ENCODE data around the gene DCAF8.

Gene DCAF8

DNA sequence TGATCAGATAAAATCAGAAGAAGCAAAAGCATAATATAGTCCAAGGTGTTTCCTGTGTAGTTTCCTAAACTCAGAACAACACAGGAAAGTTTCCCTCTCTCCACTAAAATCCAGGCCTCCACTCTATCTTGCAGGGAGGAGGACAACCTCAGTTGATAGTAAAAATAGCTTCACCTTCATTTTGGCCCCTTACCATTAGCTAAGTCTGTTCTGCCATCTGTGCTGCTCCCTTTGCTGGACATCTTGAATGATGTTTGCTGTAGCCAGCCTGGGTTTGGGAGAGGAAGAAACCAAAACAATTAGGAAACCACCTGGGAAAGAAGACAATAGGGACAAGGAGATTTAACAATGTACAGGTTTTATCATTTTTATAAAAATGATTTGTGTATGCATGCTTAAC lies 18.6 kb downstream of the DCAF8 start:
- H3K4me3 ChIP-seq (ENCODE audit: low read depth in 1 of 2, low read length in 2 of 2) = no peak overlapping the region
- H3K4me1 ChIP-seq (ENCODE audit: control insufficient read depth in 1 of 2, insufficient read depth in 2 of 2, low read length in 2 of 2) = peaks cover 0 to 4% of the 10 kb centered on the region in 2 donors
- H3K36me3 ChIP-seq (ENCODE audit: control insufficient read depth in 1 of 2, insufficient read depth in 2 of 2, low read length in 2 of 2) = peaks cover 23 to 37% of the 10 kb centered on the region in 2 donors
- H3K27me3 ChIP-seq (ENCODE audit: low read depth, low read length) = no peaks in the 10 kb centered on the region
- no peaks in the 10 kb centered on the region for H3K9me3 ChIP-seq (ENCODE audit: control insufficient read depth in 1 of 2, low read length in 2 of 2)
- no peak overlapping the region for H3K27ac ChIP-seq (ENCODE audit: low read length)

DNA sequence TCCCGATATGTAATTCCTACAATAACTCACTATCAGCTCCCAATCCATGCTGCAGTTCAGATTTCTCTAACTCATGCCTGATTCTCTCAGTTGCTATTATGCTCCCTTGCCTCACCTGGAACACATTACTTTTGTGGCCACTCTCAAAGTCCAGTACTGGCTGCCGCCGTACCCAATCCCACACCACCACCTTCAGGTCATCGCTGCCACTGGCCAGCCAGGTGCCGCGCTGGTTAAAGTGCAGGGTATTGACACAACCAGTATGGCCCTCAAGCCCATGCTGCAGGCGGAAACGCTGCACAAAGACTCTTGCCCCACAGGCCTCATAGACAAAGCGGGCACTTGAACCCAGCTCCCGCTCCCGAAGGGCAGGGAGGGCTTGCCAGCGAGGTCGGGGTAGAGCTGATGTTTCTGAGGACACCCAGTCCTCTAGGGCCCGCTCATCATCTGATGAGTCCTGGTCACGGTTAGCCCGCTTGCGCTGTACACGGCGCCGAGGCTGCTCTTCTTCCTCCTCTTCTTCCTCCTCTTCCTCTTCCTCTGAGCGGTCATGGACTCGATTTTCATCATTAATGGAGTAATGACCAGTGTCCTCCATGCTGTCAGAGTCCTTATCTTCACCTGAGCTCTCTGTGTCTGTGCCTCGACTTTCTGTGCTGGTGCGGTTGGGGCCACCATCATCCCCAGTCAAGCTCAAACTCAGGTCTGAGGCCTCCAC lies 22.6 kb downstream of the DCAF8 start:
- peaks cover 47 to 62% of the 10 kb centered on the region in 2 donors for H3K36me3 ChIP-seq (ENCODE audit: control insufficient read depth in 1 of 2, insufficient read depth in 2 of 2, low read length in 2 of 2)
- H3K27ac ChIP-seq (ENCODE audit: low read length) = no peak overlapping the region
- no peaks in the 10 kb centered on the region for H3K9me3 ChIP-seq (ENCODE audit: control insufficient read depth in 1 of 2, low read length in 2 of 2)
- H3K4me3 ChIP-seq (ENCODE audit: low read depth in 1 of 2, low read length in 2 of 2) = no peak overlapping the region
- no peaks in the 10 kb centered on the region for H3K27me3 ChIP-seq (ENCODE audit: low read depth, low read length)
- H3K4me1 ChIP-seq (ENCODE audit: control insufficient read depth in 1 of 2, insufficient read depth in 2 of 2, low read length in 2 of 2) = peaks cover 0 to 4% of the 10 kb centered on the region in 2 donors

DNA sequence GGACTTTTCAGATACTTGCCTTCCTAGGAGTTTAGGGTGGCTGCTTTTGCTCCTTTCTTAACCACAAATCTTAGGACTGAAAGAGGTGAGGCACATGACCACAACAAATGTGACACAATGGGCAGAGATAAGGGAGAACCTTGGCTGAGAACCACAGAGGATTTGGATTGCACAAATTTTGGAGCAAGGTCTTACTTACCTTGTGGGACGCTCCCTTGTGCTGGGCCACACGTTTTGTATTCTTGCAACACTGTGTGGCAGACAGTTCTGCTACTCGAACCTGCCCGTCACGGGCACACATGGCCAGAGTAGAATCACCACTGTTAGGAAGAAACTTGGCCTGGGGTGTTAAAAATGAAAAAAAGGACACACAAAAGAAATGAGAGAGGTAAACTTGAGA lies 23.9 kb downstream of the DCAF8 start:
- Histone ChIP-seq H3K27me3 (ENCODE audit: low read depth, low read length) (no peaks in the 10 kb centered on the region), H3K4me3 (ENCODE audit: low read depth in 1 of 2, low read length in 2 of 2) (no peak overlapping the region), H3K4me1 (ENCODE audit: control insufficient read depth in 1 of 2, insufficient read depth in 2 of 2, low read length in 2 of 2) (no peaks in the 10 kb centered on the region), H3K27ac (ENCODE audit: low read length) (no peak overlapping the region), H3K9me3 (ENCODE audit: control insufficient read depth in 1 of 2, low read length in 2 of 2) (no peaks in the 10 kb centered on the region), H3K36me3 (ENCODE audit: control insufficient read depth in 1 of 2, insufficient read depth in 2 of 2, low read length in 2 of 2) (peaks cover 50 to 63% of the 10 kb centered on the region in 2 donors)

DNA sequence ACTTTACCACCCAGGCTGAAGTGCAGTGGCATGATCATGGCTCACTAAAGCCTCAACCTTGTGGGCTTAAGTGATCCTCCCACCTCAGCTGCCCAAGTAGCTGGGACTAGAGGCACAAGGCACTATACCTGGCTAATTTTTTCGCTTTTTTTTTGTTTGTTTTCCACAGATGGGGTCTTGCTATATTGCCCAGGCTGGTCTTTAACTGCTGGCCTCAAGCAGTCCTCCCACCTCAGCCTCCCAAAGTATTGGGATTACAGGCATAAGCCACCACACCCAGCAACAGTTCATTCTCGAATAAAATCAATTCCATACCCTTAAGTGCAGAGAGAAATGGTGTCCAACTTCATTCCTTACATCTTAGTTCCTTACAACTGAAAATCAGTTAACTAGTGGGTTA lies 24.8 kb downstream of the DCAF8 start:
- no peaks in the 10 kb centered on the region for H3K9me3 ChIP-seq (ENCODE audit: control insufficient read depth in 1 of 2, low read length in 2 of 2)
- H3K36me3 ChIP-seq (ENCODE audit: control insufficient read depth in 1 of 2, insufficient read depth in 2 of 2, low read length in 2 of 2) = peaks cover 50 to 64% of the 10 kb centered on the region in 2 donors
- no peaks in the 10 kb centered on the region for H3K4me1 ChIP-seq (ENCODE audit: control insufficient read depth in 1 of 2, insufficient read depth in 2 of 2, low read length in 2 of 2)
- H3K27ac ChIP-seq (ENCODE audit: low read length) = no peak overlapping the region
- H3K27me3 ChIP-seq (ENCODE audit: low read depth, low read length) = no peaks in the 10 kb centered on the region
- H3K4me3 ChIP-seq (ENCODE audit: low read depth in 1 of 2, low read length in 2 of 2) = no peak overlapping the region

DNA sequence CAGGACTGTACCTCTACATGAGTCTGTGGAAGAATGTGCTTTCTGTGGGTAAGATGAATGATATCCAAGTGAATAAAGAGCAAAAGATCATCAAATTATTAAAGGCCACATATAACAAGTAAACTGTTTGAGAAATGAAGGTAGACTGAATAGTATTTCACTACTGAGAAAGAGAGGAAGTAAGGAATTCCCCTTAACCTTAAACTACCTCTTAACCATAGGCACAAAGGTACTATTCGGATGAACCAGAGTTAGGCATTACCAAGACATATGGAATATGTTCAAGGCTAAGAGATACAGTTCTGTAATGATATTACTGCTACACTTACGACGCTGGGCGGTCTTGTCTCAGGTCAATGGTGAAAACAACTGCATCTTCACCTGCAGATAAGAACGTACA lies 25.5 kb downstream of the DCAF8 start:
- H3K27ac ChIP-seq (ENCODE audit: low read length) = no peak overlapping the region
- H3K36me3 ChIP-seq (ENCODE audit: control insufficient read depth in 1 of 2, insufficient read depth in 2 of 2, low read length in 2 of 2) = peaks cover 49 to 59% of the 10 kb centered on the region in 2 donors
- no peaks in the 10 kb centered on the region for H3K27me3 ChIP-seq (ENCODE audit: low read depth, low read length)
- H3K4me3 ChIP-seq (ENCODE audit: low read depth in 1 of 2, low read length in 2 of 2) = no peak overlapping the region
- H3K9me3 ChIP-seq (ENCODE audit: control insufficient read depth in 1 of 2, low read length in 2 of 2) = no peaks in the 10 kb centered on the region
- no peaks in the 10 kb centered on the region for H3K4me1 ChIP-seq (ENCODE audit: control insufficient read depth in 1 of 2, insufficient read depth in 2 of 2, low read length in 2 of 2)

DNA sequence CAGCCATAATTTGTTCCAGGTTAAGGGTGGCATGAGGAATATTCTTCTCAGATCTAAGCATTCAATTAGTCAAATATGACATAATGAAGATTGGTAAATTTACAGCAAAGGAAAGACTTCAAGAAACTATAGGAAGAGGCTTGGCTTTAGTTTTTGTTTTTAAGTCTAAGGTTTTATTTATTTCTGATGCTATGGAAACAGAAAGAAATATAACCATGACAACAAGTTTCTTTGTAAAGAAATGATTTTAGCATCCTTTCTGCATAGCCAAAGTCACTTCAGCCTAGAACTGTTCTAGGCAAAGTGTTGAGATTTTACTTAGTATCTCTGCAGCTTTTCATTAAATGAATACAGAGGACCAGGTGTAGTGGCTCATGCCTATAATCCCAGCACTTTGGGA lies 29.4 kb downstream of the DCAF8 start:
- Histone ChIP-seq H3K27ac (ENCODE audit: low read length) (no peak overlapping the region), H3K9me3 (ENCODE audit: control insufficient read depth in 1 of 2, low read length in 2 of 2) (no peaks in the 10 kb centered on the region), H3K4me3 (ENCODE audit: low read depth in 1 of 2, low read length in 2 of 2) (no peak overlapping the region), H3K36me3 (ENCODE audit: control insufficient read depth in 1 of 2, insufficient read depth in 2 of 2, low read length in 2 of 2) (peaks cover 51 to 64% of the 10 kb centered on the region in 2 donors), H3K27me3 (ENCODE audit: low read depth, low read length) (no peaks in the 10 kb centered on the region), H3K4me1 (ENCODE audit: control insufficient read depth in 1 of 2, insufficient read depth in 2 of 2, low read length in 2 of 2) (no peaks in the 10 kb centered on the region)

DNA sequence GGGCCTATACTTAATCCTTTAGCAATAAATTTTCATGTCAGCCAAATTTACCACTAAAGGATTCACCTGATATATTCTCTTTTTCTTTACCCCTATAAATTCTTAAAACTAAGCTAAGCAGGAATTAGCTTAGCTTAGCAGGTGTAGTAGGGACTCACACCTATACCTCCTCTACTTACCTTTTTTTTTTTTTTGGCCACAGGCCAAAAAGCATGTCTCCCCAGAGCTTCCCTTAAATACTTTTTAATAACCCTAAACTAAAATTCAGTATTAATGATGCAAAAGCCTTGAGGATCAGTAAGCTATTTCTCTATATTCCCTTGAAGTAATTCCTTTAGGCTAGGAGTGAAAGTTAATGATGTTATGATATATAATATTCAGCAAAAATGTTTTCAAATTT lies 33.9 kb downstream of the DCAF8 start:
- Histone ChIP-seq H3K4me1 (ENCODE audit: control insufficient read depth in 1 of 2, insufficient read depth in 2 of 2, low read length in 2 of 2) (no peaks in the 10 kb centered on the region), H3K27ac (ENCODE audit: low read length) (no peak overlapping the region), H3K36me3 (ENCODE audit: control insufficient read depth in 1 of 2, insufficient read depth in 2 of 2, low read length in 2 of 2) (peaks cover 76% of the 10 kb centered on the region in 2 donors), H3K4me3 (ENCODE audit: low read depth in 1 of 2, low read length in 2 of 2) (no peak overlapping the region), H3K27me3 (ENCODE audit: low read depth, low read length) (no peaks in the 10 kb centered on the region), H3K9me3 (ENCODE audit: control insufficient read depth in 1 of 2, low read length in 2 of 2) (no peaks in the 10 kb centered on the region)

DNA sequence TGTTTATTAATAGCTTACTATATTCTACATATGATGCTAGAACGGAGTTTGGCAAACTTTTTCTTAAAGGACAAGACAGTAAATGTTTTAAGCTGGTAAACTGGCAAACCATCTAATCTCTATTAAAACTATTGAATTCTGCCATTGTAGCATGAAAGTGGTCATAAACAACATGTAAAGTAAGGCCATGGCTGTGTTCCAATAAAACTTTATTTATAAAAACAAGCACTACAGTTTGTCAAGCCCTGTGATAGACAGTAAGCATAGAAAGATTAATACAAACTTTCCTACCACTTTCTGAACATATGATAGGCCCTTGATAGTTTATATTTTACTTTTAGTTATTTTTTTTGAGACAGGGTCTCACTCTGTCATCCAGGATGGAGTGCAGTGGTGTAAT lies 34.8 kb downstream of the DCAF8 start:
- H3K27me3 ChIP-seq (ENCODE audit: low read depth, low read length) = no peaks in the 10 kb centered on the region
- H3K27ac ChIP-seq (ENCODE audit: low read length) = no peak overlapping the region
- no peaks in the 10 kb centered on the region for H3K9me3 ChIP-seq (ENCODE audit: control insufficient read depth in 1 of 2, low read length in 2 of 2)
- no peak overlapping the region for H3K4me3 ChIP-seq (ENCODE audit: low read depth in 1 of 2, low read length in 2 of 2)
- no peaks in the 10 kb centered on the region for H3K4me1 ChIP-seq (ENCODE audit: control insufficient read depth in 1 of 2, insufficient read depth in 2 of 2, low read length in 2 of 2)
- H3K36me3 ChIP-seq (ENCODE audit: control insufficient read depth in 1 of 2, insufficient read depth in 2 of 2, low read length in 2 of 2) = peaks cover 78 to 84% of the 10 kb centered on the region in 2 donors

DNA sequence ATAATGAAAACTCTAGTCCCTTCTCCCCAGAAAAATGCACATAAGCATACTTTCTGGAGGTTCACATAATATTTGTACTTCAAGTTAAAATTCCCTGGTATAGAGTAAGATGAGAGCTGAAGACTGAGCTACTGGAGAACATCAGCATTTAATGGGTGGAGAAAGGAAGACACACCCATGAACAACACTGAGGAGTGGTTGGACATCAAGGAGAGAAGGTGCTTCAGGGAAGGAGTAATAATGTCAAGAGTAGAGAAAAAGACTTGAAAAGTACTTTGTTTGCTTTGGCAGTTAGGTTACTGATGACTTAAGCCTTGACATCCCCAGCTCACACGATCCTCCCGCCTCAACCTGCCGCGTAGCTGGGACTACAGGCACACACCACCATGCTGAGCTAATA lies 35.3 kb downstream of the DCAF8 start:
- Histone ChIP-seq H3K36me3 (ENCODE audit: control insufficient read depth in 1 of 2, insufficient read depth in 2 of 2, low read length in 2 of 2) (peaks cover 84 to 90% of the 10 kb centered on the region in 2 donors), H3K4me3 (ENCODE audit: low read depth in 1 of 2, low read length in 2 of 2) (no peak overlapping the region), H3K27ac (ENCODE audit: low read length) (no peak overlapping the region), H3K9me3 (ENCODE audit: control insufficient read depth in 1 of 2, low read length in 2 of 2) (no peaks in the 10 kb centered on the region), H3K4me1 (ENCODE audit: control insufficient read depth in 1 of 2, insufficient read depth in 2 of 2, low read length in 2 of 2) (no peaks in the 10 kb centered on the region), H3K27me3 (ENCODE audit: low read depth, low read length) (no peaks in the 10 kb centered on the region)

DNA sequence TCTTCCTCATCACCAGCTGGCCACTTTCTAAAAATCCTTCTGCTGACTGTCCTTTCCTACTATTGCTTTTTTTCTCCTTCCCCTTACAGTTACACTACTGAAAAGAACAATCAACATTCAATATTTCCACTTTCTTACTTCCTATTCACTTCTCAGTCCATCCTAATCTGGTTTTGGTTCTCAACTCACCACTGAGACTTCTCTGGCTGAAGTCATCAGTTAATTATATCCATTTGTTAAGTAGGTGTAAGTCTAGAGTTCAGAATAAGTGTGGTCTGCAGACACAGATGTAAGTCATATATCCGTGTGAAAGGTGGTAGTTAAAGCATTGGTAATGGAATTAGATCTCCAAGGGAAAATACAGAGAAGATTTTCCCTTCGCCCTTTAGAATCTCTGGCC lies 35.7 kb downstream of the DCAF8 start:
- Histone ChIP-seq H3K36me3 (ENCODE audit: control insufficient read depth in 1 of 2, insufficient read depth in 2 of 2, low read length in 2 of 2) (peaks cover 86 to 94% of the 10 kb centered on the region in 2 donors), H3K9me3 (ENCODE audit: control insufficient read depth in 1 of 2, low read length in 2 of 2) (no peaks in the 10 kb centered on the region), H3K27me3 (ENCODE audit: low read depth, low read length) (no peaks in the 10 kb centered on the region), H3K4me3 (ENCODE audit: low read depth in 1 of 2, low read length in 2 of 2) (no peak overlapping the region), H3K4me1 (ENCODE audit: control insufficient read depth in 1 of 2, insufficient read depth in 2 of 2, low read length in 2 of 2) (no peaks in the 10 kb centered on the region), H3K27ac (ENCODE audit: low read length) (no peak overlapping the region)

DNA sequence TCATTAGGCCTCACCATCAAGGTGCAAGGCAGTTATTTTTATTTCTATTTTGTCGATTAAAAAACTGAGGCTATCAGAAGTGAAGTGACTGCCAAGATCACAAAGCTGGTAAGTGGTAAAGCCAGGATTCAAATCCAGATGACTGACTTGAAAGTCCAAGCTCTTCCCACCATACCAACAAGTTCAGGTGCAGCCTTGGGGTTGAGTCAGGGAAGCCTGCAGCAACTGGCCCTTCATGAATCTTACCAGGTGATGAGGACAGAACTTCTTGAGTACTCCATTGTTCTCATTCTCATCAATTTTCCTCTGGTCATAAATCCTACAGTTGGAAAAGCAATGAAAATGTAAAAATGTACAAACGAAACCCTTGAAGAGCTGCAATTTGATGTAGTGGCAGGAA lies 37.0 kb downstream of the DCAF8 start:
- Histone ChIP-seq H3K4me1 (ENCODE audit: control insufficient read depth in 1 of 2, insufficient read depth in 2 of 2, low read length in 2 of 2) (peaks cover 0 to 3% of the 10 kb centered on the region in 2 donors), H3K9me3 (ENCODE audit: control insufficient read depth in 1 of 2, low read length in 2 of 2) (no peaks in the 10 kb centered on the region), H3K4me3 (ENCODE audit: low read depth in 1 of 2, low read length in 2 of 2) (no peak overlapping the region), H3K27me3 (ENCODE audit: low read depth, low read length) (no peaks in the 10 kb centered on the region), H3K27ac (ENCODE audit: low read length) (no peak overlapping the region), H3K36me3 (ENCODE audit: control insufficient read depth in 1 of 2, insufficient read depth in 2 of 2, low read length in 2 of 2) (peaks cover 81 to 97% of the 10 kb centered on the region in 2 donors)

DNA sequence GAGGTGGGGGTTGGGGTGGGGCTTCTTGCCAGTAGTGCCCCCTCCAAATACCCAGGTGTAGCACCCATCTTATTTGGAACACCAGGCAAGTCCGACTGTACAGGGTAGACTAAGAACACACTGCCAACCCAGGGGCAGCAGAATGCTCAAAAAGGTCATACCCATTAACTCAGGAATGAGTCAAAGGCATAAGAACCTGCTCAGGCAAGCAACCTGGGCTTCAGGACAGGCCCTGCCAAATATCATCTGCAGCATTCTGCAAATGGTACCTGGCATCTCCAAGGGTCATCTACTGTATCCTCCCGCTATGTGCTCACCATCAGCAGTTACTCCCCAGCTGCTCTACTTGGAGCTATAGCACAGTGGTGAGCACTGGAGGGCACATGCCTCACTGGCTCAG lies 37.7 kb downstream of the DCAF8 start:
- Histone ChIP-seq H3K27ac (ENCODE audit: low read length) (no peak overlapping the region), H3K36me3 (ENCODE audit: control insufficient read depth in 1 of 2, insufficient read depth in 2 of 2, low read length in 2 of 2) (peaks cover 77 to 94% of the 10 kb centered on the region in 2 donors), H3K4me1 (ENCODE audit: control insufficient read depth in 1 of 2, insufficient read depth in 2 of 2, low read length in 2 of 2) (peaks cover 0 to 8% of the 10 kb centered on the region in 2 donors), H3K4me3 (ENCODE audit: low read depth in 1 of 2, low read length in 2 of 2) (no peak overlapping the region), H3K27me3 (ENCODE audit: low read depth, low read length) (no peaks in the 10 kb centered on the region), H3K9me3 (ENCODE audit: control insufficient read depth in 1 of 2, low read length in 2 of 2) (no peaks in the 10 kb centered on the region)
